ENCODE measurements around the gene MCRIP1. TPM values are rescaled to one million over a fixed set of nuclear protein-coding genes. Genes with fewer than 3 reads are reported as not detected.

Gene MCRIP1
- total and polyA plus RNA-seq, 10 of the 15 experiments (the other 5 are each of a cell fraction or from before 2014, with no cell fraction given), result 0.31 to 54.4 (median 30.8) TPM

GRCh38 chr17:81868674-81869220 lies 35.7 kb upstream of the MCRIP1 start:
- no peak overlapping the region for H3K9ac ChIP-seq (ENCODE audit: control insufficient read depth, insufficient read depth, low read length)
- DNase-seq (ENCODE audit: low read depth, low spot score) (no peak), ATAC-seq (no peak), FAIRE-seq (no peak)
- TF ChIP-seq PBX3 (IDR thresholded peaks at IDR 0.05; ENCODE audit: insufficient replicate concordance, low read depth, low read length) (peak; percentile 53), POLR2AphosphoS5 (IDR thresholded peaks at IDR 0.05; ENCODE audit: low read length) (peak; percentile 51), HSF1 (IDR thresholded peaks at IDR 0.05; ENCODE audit: low read depth, low read length) (no peak), RCOR1 (conservative IDR thresholded peaks at IDR 0.05; ENCODE audit: low read depth, low read length) (no peak), ZNF274 (IDR thresholded peaks at IDR 0.05; ENCODE audit: insufficient read depth, insufficient read length) (no peak), MLLT1 (IDR thresholded peaks at IDR 0.05) (no peak), CBFB (IDR thresholded peaks at IDR 0.05; ENCODE audit: low read depth) (no peak), BCL3 (IDR thresholded peaks at IDR 0.05; ENCODE audit: borderline replicate concordance, insufficient read depth, low read depth, low read length, poor library complexity, severe bottlenecking) (peak; percentile 3), POU2F2 (IDR thresholded peaks at IDR 0.05; ENCODE audit: borderline replicate concordance, low read depth, low read length) (peak; percentile 50; the same call in 1 of the 3 replicates), HDAC6 (IDR thresholded peaks at IDR 0.05; ENCODE audit: unreplicated experiment) (no peak), SP1 (IDR thresholded peaks at IDR 0.05; ENCODE audit: low read depth, low read length) (no peak), RELB (IDR thresholded peaks at IDR 0.05; ENCODE audit: low read depth) (no peak), TARDBP (IDR thresholded peaks at IDR 0.05; ENCODE audit: borderline replicate concordance) (no peak)
- H3K79me2 ChIP-seq (ENCODE audit: control insufficient read depth, insufficient read depth, low read length), result peaks cover 60% of the 10 kb centered on the region
- peak overlapping the region; percentile 95 for H3K4me3 ChIP-seq
- in situ Hi-C loops (cut with MboI) (no loop called here), intact Hi-C loops (cut with micrococcal nuclease; ENCODE audit: unreplicated experiment) (no loop called here)
- SMC1A ChIA-PET (ENCODE audit: uncharacterized antibody, unreplicated experiment), result interaction anchor here (1.6 to 1.7 kb wide), 2 partner anchors 7 to 25 kb away, joined by 5 to 7 read pairs; no protein-coding TSS in a partner anchor
- BruUV-seq (replicated peaks), result TSS peak; percentile 76
- peak overlapping the region; percentile 81; the same call in 1 of the 2 replicates for H3K4me2 ChIP-seq (ENCODE audit: control insufficient read depth, insufficient read depth)
- no peaks in the 10 kb centered on the region for H3K27me3 ChIP-seq (replicated peaks in 1 of 2; ENCODE audit: control insufficient read depth in 2 of 2, insufficient read depth in 2 of 2, low read length in 1 of 2)
- 0 out of 2 replicates have a peak, but pooled peaks cover 8% of the 10 kb centered on the region for H3K4me1 ChIP-seq (ENCODE audit: control insufficient read depth, insufficient read depth, low read length)
- CTCF ChIA-PET, result interaction anchor here (0.9 to 2.5 kb wide), 12 partner anchors 8 to 169 kb away, joined by 3 to 10 read pairs (median 4); partner anchors contain the start of genes DCXR and P4HB
- H3K27ac ChIP-seq (ENCODE audit: control insufficient read depth, insufficient read depth), result no peak overlapping the region
- 0 out of 2 replicates have a peak, but pooled peaks cover 3% of the 10 kb centered on the region for H4K20me1 ChIP-seq (ENCODE audit: control insufficient read depth, insufficient read depth)
- POLR2A ChIA-PET, result interaction anchor here (0.7 to 3.5 kb wide), 5 partner anchors 10 to 56 kb away, joined by 3 to 26 read pairs (median 10); partner anchors contain the start of genes ALYREF and ANAPC11
- RAD21 ChIA-PET (ENCODE audit: unreplicated experiment), result interaction anchor here (0.9 to 2.1 kb wide), 4 partner anchors 7 to 87 kb away, joined by 3 to 8 read pairs (median 4); no protein-coding TSS in a partner anchor
- H3K36me3 ChIP-seq (ENCODE audit: control insufficient read depth in 2 of 2, insufficient read depth in 2 of 2, low read length in 1 of 2), result peaks cover 3 to 24% of the 10 kb centered on the region in 2 experiments; a peak in 3 of 4 replicates
- no peaks in the 10 kb centered on the region for H3K9me3 ChIP-seq (replicated peaks; ENCODE audit: control insufficient read depth, insufficient read depth, low read length)
- H2AFZ ChIP-seq (ENCODE audit: control insufficient read depth, low read depth, low read length), result no peak overlapping the region
- WGBS (ENCODE audit: insufficient coverage, insufficient replicate concordance, low lambda C conversion rate, missing lambda C conversion rate), result 73% methylated on average over 20 of the region's 30 CpGs
